DND-41 (cell line): ENCODE results near the gene BCAS3.

Experiments
- ATAC-seq: fragments of 200-7000 bp; cut with Tn5 transposase; 3 replicates; pipeline ENCODE4 v1.9.1; 2021; ENCODE audit warnings: low read depth; ENCODE audit not compliant: insufficient read depth
- DNase-seq: peaks from one replicate; pipeline ENCODE4 v3.0.0-alpha.2; 2020
- H2AFZ ChIP-seq: 2 replicates; pipeline ENCODE4 v1.6.0; 2012; ENCODE audit warnings: low read depth, low read length
- H3K27ac ChIP-seq: 2 replicates; pipeline ENCODE4 v1.5.1; 2012; ENCODE audit warnings: low read length, inconsistent platforms
- H3K27me3 ChIP-seq: fragments of 200-600 bp; sonication (generic); 2 replicates; pipeline ENCODE4 v1.6.0; 2012; ENCODE audit warnings: low read length, mild to moderate bottlenecking, inconsistent platforms; ENCODE audit not compliant: insufficient read depth, poor library complexity
- H3K36me3 ChIP-seq: 2 replicates; pipeline ENCODE4 v1.5.1; 2012; ENCODE audit warnings: low read length, inconsistent platforms; ENCODE audit not compliant: insufficient read depth
- H3K4me1 ChIP-seq: 2 replicates; pipeline ENCODE4 v1.5.1; 2012; ENCODE audit warnings: mild to moderate bottlenecking, low read length; ENCODE audit not compliant: insufficient read depth
- H3K4me2 ChIP-seq: 2 replicates; pipeline ENCODE4 v1.6.0; 2012; ENCODE audit warnings: mild to moderate bottlenecking, moderate library complexity, low read length, inconsistent platforms; ENCODE audit not compliant: insufficient read depth
- H3K4me3 ChIP-seq, 2 experiments: fragments of 200-600 bp in 1 of 2; shearing (Covaris generic) in 1 of 2; 2 replicates each; pipeline ENCODE4 v1.5.1; 2012 to 2016; ENCODE audit warnings: inconsistent platforms in 2 of 2, low read length in 2 of 2, mild to moderate bottlenecking in 2 of 2, low read depth in 1 of 2, moderate library complexity in 1 of 2
- H3K79me2 ChIP-seq: 2 replicates; pipeline ENCODE4 v1.6.0; 2012; ENCODE audit warnings: low read length, inconsistent platforms; ENCODE audit not compliant: insufficient read depth
- H3K9ac ChIP-seq: 2 replicates; pipeline ENCODE4 v1.6.0; 2012; ENCODE audit warnings: low read depth, mild to moderate bottlenecking, inconsistent platforms, low read length, moderate library complexity
- H3K9me3 ChIP-seq: 2 replicates; pipeline ENCODE4 v1.5.1; 2012; ENCODE audit warnings: low read length, moderate library complexity, mild to moderate bottlenecking, inconsistent platforms; ENCODE audit not compliant: insufficient read depth, severe bottlenecking
- H4K20me1 ChIP-seq: 2 replicates; pipeline ENCODE4 v1.6.0; 2012; ENCODE audit warnings: low read length; ENCODE audit not compliant: insufficient read depth
- EZH2 ChIP-seq: IDR thresholded peaks from 3 replicates; pipeline ENCODE4 v1.6.1; 2012; ENCODE audit warnings: borderline replicate concordance, low read depth, mild to moderate bottlenecking, moderate library complexity, low read length, inconsistent platforms; ENCODE audit not compliant: severe bottlenecking
- TF ChIP-seq, protein P1 (sequence below): IDR thresholded peaks from 2 replicates; pipeline ENCODE4 v1.5.1; 2012; ENCODE audit warnings: borderline replicate concordance, low read length, moderate library complexity, mild to moderate bottlenecking; ENCODE audit not compliant: poor library complexity, severe bottlenecking; ENCODE audit errors: extremely low read depth

BCAS3 gene

DNA sequence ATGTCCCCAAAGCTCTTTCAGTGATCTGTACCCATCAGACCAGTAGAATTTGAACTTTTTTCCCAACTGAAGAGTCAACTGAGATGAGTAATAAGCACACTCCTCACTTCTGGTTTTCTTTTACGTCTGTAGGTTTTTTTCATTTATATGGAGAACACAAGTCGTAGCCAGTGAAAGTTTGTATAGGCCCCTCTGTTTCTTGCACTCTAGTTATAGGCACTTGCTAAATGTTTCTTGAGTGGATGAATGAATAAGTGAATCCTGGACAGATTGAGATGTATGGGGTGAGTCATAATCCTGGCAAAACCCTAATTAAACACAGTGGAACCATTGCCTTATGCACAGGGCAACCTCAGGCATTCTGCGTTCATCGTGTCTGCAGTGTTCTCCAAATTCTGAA lies 528.3 kb downstream of the BCAS3 start:
- Histone ChIP-seq H3K4me3 (no peak overlapping the region), H2AFZ (no peak overlapping the region), H3K27ac (no peak overlapping the region), H3K4me1 (no peaks in the 10 kb centered on the region), H3K36me3 (no peaks in the 10 kb centered on the region), H4K20me1 (no peaks in the 10 kb centered on the region), H3K79me2 (no peaks in the 10 kb centered on the region), H3K9me3 (no peaks in the 10 kb centered on the region), H3K9ac (no peak overlapping the region), H3K27me3 (no peaks in the 10 kb centered on the region), H3K4me2 (no peak overlapping the region)
- no peak for TF ChIP-seq EZH2
- TF ChIP-seq, protein P1, sequence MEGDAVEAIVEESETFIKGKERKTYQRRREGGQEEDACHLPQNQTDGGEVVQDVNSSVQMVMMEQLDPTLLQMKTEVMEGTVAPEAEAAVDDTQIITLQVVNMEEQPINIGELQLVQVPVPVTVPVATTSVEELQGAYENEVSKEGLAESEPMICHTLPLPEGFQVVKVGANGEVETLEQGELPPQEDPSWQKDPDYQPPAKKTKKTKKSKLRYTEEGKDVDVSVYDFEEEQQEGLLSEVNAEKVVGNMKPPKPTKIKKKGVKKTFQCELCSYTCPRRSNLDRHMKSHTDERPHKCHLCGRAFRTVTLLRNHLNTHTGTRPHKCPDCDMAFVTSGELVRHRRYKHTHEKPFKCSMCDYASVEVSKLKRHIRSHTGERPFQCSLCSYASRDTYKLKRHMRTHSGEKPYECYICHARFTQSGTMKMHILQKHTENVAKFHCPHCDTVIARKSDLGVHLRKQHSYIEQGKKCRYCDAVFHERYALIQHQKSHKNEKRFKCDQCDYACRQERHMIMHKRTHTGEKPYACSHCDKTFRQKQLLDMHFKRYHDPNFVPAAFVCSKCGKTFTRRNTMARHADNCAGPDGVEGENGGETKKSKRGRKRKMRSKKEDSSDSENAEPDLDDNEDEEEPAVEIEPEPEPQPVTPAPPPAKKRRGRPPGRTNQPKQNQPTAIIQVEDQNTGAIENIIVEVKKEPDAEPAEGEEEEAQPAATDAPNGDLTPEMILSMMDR: no peak
- no peak for ATAC-seq
- no peak for DNase-seq

DNA sequence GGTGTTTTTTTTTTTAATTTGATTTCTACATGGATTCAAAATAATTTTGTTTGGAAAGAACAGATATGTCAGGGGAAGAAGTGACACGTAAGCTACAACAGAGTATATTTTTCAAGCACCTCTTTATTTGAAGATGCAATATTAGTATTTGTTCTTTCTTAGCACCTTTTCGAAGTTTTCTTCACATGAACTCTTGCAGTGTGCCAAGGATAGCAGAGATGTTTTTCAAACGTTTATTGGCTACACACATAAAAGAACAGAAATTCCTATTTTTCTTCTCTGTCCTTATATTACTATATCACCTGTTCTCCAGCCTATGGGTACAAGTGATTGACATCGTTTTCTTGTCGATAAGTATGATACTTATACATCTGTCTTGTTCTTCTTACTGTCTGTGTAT lies 529.3 kb downstream of the BCAS3 start:
- Histone ChIP-seq H3K9ac (no peak overlapping the region), H3K79me2 (no peaks in the 10 kb centered on the region), H3K36me3 (no peaks in the 10 kb centered on the region), H3K4me2 (no peak overlapping the region), H3K27ac (no peak overlapping the region), H3K4me3 (no peak overlapping the region), H3K9me3 (no peaks in the 10 kb centered on the region), H3K4me1 (no peaks in the 10 kb centered on the region), H3K27me3 (no peaks in the 10 kb centered on the region), H2AFZ (no peak overlapping the region), H4K20me1 (no peaks in the 10 kb centered on the region)
- DNase-seq (no peak), ATAC-seq (no peak)
- TF ChIP-seq, protein P1: no peak

DNA sequence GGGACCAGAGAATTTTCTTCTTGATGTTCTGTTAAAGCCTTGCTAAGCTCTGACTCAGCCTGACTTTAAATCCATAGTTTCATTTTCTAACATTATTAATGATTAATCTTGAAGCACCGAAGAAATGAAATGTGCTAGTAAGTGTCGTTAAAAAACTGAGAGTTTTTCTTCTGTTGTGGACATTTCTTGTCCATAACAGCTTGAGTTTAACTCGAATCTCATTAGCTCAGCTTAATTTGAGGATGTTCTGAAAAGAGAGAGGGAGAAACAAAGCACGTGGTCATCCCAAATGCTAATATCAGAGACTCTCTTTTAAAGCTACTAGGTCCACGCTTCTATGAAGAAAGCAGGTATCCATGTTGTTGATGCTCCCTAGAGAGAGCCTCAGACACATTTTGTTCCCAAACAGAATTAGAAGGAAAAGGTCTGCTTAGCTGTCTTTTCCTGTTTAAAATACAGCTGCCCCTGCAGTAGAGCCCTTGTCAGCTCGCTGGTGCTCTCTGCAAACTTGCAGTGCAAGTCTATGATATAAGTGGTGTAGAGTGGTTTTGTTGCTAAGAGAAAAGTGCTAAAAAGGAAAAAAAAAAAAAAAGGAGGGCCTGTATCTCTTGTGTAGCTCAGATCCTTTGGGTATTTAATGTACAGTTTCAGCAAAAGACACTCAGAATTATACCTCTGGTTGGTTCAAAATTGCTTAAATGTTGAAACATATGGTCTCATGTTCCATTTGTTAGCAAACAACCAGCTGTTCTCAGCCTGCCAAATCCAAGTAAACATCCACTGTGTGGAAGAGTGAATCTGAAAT lies 530.9 kb downstream of the BCAS3 start:
- Histone ChIP-seq H3K27me3 (no peaks in the 10 kb centered on the region), H4K20me1 (no peaks in the 10 kb centered on the region), H3K4me3 (no peak overlapping the region), H3K4me1 (no peaks in the 10 kb centered on the region), H3K4me2 (no peak overlapping the region), H3K9me3 (no peaks in the 10 kb centered on the region), H3K36me3 (no peaks in the 10 kb centered on the region), H3K9ac (no peak overlapping the region), H3K27ac (no peak overlapping the region), H2AFZ (no peak overlapping the region), H3K79me2 (no peaks in the 10 kb centered on the region)
- ATAC-seq (no peak), DNase-seq (no peak)
- TF ChIP-seq EZH2: no peak
- TF ChIP-seq, protein P1: no peak
